ENCODE measurements around the gene TDRD7. TPM values are rescaled to one million over a fixed set of nuclear protein-coding genes. Genes with fewer than 3 reads are reported as not detected.

The TDRD7 gene
- polyA plus RNA-seq, 1 of the 3 experiments (the other 2 are of a cell fraction) = 4.9 TPM

GRCh38 chr9:97384406-97385262 is 27.3 kb upstream of the TDRD7 start (continued):
- TF ChIP-seq FOSL2 (IDR thresholded peaks at IDR 0.05; ENCODE audit: borderline replicate concordance, low read depth) (no peak), MEF2A (IDR thresholded peaks at IDR 0.05; ENCODE audit: borderline replicate concordance, low read depth) (no peak), POLR2AphosphoS5 (IDR thresholded peaks at IDR 0.05; ENCODE audit: low read depth, low read length) (no peak), TEAD4 (IDR thresholded peaks at IDR 0.05; ENCODE audit: borderline replicate concordance, insufficient read depth) (no peak), RXRA (IDR thresholded peaks at IDR 0.05; ENCODE audit: borderline replicate concordance, low read depth) (no peak), MAX (IDR thresholded peaks at IDR 0.05; ENCODE audit: low read depth) (no peak)

GRCh38 chr9:97385626-97386264 is 26.2 kb upstream of the TDRD7 start:
- Histone ChIP-seq H3F3A (replicated peaks; ENCODE audit: insufficient read depth) (no peaks in the 10 kb centered on the region), H3K9me2 (no peaks in the 10 kb centered on the region), H3K9me3 (no peaks in the 10 kb centered on the region), H4K20me1 (ENCODE audit: insufficient read depth) (no peaks in the 10 kb centered on the region), H2AFZ (ENCODE audit: low read depth) (no peak overlapping the region), H3K9ac (no peak overlapping the region), H3K4me1 (ENCODE audit: control insufficient read depth in 1 of 2, insufficient read depth in 2 of 2, low read depth in 1 of 2, low read length in 1 of 2) (peaks cover 0 to 7% of the 10 kb centered on the region in 2 experiments; a peak in 1 of 4 replicates), H3K27me3 (ENCODE audit: insufficient read depth) (no peaks in the 10 kb centered on the region), H3K36me3 (replicated peaks in 1 of 2; ENCODE audit: control insufficient read depth in 1 of 2, insufficient read depth in 2 of 2, low read length in 1 of 2) (no peaks in the 10 kb centered on the region), H3K4me2 (no peak overlapping the region), H3K4me3 (ENCODE audit: low read depth in 2 of 2, low read length in 1 of 2) (no peak overlapping the region), H3K79me2 (ENCODE audit: insufficient read depth) (no peaks in the 10 kb centered on the region), H3K27ac (ENCODE audit: low read depth in 2 of 2, low read length in 1 of 2) (no peak overlapping the region)
- TF ChIP-seq JUND (IDR thresholded peaks at IDR 0.05) = no peak
- TF ChIP-seq TCF12 (IDR thresholded peaks at IDR 0.05) = no peak
- no peak for TF ChIP-seq IRF3 (IDR thresholded peaks at IDR 0.05; ENCODE audit: low read depth, low read length)
- TF ChIP-seq ZBTB33 (IDR thresholded peaks at IDR 0.05; ENCODE audit: borderline replicate concordance, low read depth) = no peak
- TF ChIP-seq FOSL2 (IDR thresholded peaks at IDR 0.05; ENCODE audit: borderline replicate concordance, low read depth) = no peak
- TF ChIP-seq SMC3 (IDR thresholded peaks at IDR 0.05; ENCODE audit: low read depth, low read length) = no peak
- no peak for TF ChIP-seq MEF2A (IDR thresholded peaks at IDR 0.05; ENCODE audit: borderline replicate concordance, low read depth)
- TF ChIP-seq FOXM1 (IDR thresholded peaks at IDR 0.05; ENCODE audit: low read depth) = no peak
- no peak for TF ChIP-seq ELF1 (IDR thresholded peaks at IDR 0.05)
- TF ChIP-seq TEAD4 (IDR thresholded peaks at IDR 0.05; ENCODE audit: borderline replicate concordance, insufficient read depth) = no peak
- no peak for TF ChIP-seq GATA2 (CRISPR knock-in tag; IDR thresholded peaks at IDR 0.05)
- TF ChIP-seq USF2 (IDR thresholded peaks at IDR 0.05; ENCODE audit: borderline replicate concordance, low read depth, low read length) = no peak
- no peak for TF ChIP-seq YY1 (IDR thresholded peaks at IDR 0.05; ENCODE audit: low read depth)
- TF ChIP-seq FOXJ3 (CRISPR knock-in tag; IDR thresholded peaks at IDR 0.05) = no peak
- TF ChIP-seq RXRA (IDR thresholded peaks at IDR 0.05; ENCODE audit: borderline replicate concordance, low read depth) = no peak
- TF ChIP-seq CTCF (IDR thresholded peaks at IDR 0.05) = no peak
- CTCF ChIA-PET = interaction anchor here (0.6 to 6.0 kb wide), 21 partner anchors 10 to 528 kb away, joined by 3 to 112 read pairs (median 5); partner anchors contain the start of gene TDRD7
- DNase-seq = no peak
- whole genome bisulfite sequencing (ENCODE audit: low lambda C conversion rate) = 41% methylated on average over 5 of the region's 15 CpGs
- POLR2A ChIA-PET = no interaction called here

Measured in SK-N-SH (cell line).